ENCODE results near the gene KLK1. TPM values are rescaled to one million over a fixed set of nuclear protein-coding genes. Genes with fewer than 3 reads are reported as not detected.

KLK1 gene
- total RNA-seq, 1 donor from 2014 or later: 13.0 TPM

- H3K36me3 Mint-ChIP-seq (ENCODE audit: low read depth): peaks cover 22% of the 10 kb centered on the region
- H3K27me3 Mint-ChIP-seq: no peaks in the 10 kb centered on the region
- POLR2A ChIA-PET: interaction anchor here (1.7 to 3.4 kb wide), 2 partner anchors 10 to 128 kb away, joined by 6 to 14 read pairs; no protein-coding TSS in a partner anchor
- H3K9me3 Mint-ChIP-seq: no peaks in the 10 kb centered on the region
- DNase-seq (no peak), ATAC-seq (ENCODE audit: low read depth) (peak; percentile 64)
- TF ChIP-seq, protein P1, sequence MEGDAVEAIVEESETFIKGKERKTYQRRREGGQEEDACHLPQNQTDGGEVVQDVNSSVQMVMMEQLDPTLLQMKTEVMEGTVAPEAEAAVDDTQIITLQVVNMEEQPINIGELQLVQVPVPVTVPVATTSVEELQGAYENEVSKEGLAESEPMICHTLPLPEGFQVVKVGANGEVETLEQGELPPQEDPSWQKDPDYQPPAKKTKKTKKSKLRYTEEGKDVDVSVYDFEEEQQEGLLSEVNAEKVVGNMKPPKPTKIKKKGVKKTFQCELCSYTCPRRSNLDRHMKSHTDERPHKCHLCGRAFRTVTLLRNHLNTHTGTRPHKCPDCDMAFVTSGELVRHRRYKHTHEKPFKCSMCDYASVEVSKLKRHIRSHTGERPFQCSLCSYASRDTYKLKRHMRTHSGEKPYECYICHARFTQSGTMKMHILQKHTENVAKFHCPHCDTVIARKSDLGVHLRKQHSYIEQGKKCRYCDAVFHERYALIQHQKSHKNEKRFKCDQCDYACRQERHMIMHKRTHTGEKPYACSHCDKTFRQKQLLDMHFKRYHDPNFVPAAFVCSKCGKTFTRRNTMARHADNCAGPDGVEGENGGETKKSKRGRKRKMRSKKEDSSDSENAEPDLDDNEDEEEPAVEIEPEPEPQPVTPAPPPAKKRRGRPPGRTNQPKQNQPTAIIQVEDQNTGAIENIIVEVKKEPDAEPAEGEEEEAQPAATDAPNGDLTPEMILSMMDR (IDR thresholded peaks at IDR 0.05): no peak
- no peak overlapping the region for H3K4me3 Mint-ChIP-seq
- peak overlapping the region; percentile 24 for H3K27ac Mint-ChIP-seq
- intact Hi-C loops (cut with micrococcal nuclease): loop anchor here (1.0 kb wide), 1 partner anchor 128 kb away; no protein-coding TSS in a partner anchor
- H3K4me1 Mint-ChIP-seq: peaks cover 9% of the 10 kb centered on the region
- CTCF ChIA-PET: interaction anchor here (2.0 to 2.4 kb wide), 2 partner anchors 127 to 128 kb away, joined by 6 to 13 read pairs; no protein-coding TSS in a partner anchor
These were observed 29.3 kb downstream of the KLK1 start for GRCh38 chr19:50794074-50794875.

DNA sequence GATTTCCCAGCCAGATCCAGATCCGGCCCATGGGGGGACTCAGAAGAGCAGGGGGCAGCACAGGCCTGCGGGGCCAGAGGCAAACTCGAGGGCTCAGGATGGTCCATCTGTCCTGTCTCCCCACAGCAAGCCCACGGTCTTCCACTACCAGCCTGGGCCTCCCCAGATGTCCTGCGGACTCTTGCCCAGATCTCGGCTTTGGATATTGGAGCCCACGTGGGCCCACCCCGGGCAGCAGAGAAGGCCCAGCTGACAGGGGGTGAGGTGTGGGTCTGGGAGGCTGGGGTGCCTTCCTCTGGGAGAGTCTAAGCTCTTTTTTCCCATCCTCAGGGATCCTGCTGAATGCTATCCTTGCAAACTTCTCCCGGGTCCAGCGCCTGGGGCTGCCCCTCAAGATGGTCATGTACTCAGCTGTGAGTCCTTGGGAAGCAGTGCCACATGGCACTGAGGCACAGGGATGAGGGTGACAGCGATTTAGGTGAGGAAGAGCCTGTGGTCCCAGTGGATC lies 30.0 kb downstream of the KLK1 start:
- Mint-ChIP-seq H3K27me3 (no peaks in the 10 kb centered on the region), H3K36me3 (ENCODE audit: low read depth) (peaks cover 20% of the 10 kb centered on the region), H3K27ac (no peak overlapping the region), H3K4me3 (no peak overlapping the region), H3K4me1 (peaks cover 9% of the 10 kb centered on the region), H3K9me3 (no peaks in the 10 kb centered on the region)
- TF ChIP-seq, protein P1 (IDR thresholded peaks at IDR 0.05): no peak
- intact Hi-C loops (cut with micrococcal nuclease): loop anchor here (1.0 kb wide), 1 partner anchor 129 kb away; no protein-coding TSS in a partner anchor
- no peak for ATAC-seq (ENCODE audit: low read depth)
- CTCF ChIA-PET: interaction anchor here (2.4 kb wide), 1 partner anchor 128 kb away, joined by 6 read pairs; no protein-coding TSS in a partner anchor
- no peak for DNase-seq
- POLR2A ChIA-PET: interaction anchor here (0.6 to 3.4 kb wide), 2 partner anchors 11 to 439 kb away, joined by 4 to 14 read pairs; no protein-coding TSS in a partner anchor

GRCh38 chr19:50792272-50793250 lies 31.0 kb downstream of the KLK1 start:
- intact Hi-C loops (cut with micrococcal nuclease): no loop called here
- DNase-seq (no peak), ATAC-seq (ENCODE audit: low read depth) (no peak)
- Mint-ChIP-seq H3K27ac (no peak overlapping the region), H3K4me3 (no peak overlapping the region), H3K36me3 (ENCODE audit: low read depth) (peaks cover 10% of the 10 kb centered on the region), H3K9me3 (no peaks in the 10 kb centered on the region), H3K27me3 (no peaks in the 10 kb centered on the region), H3K4me1 (peaks cover 9% of the 10 kb centered on the region)
- POLR2A ChIA-PET: interaction anchor here (0.6 kb wide), 2 partner anchors 123 to 422 kb away, joined by 3 read pairs; no protein-coding TSS in a partner anchor
- TF ChIP-seq, protein P1 (IDR thresholded peaks at IDR 0.05): no peak
- CTCF ChIA-PET: interaction anchor here (2.4 kb wide), 1 partner anchor 129 kb away, joined by 6 read pairs; no protein-coding TSS in a partner anchor

- H3K27ac Mint-ChIP-seq: no peak overlapping the region
- POLR2A ChIA-PET: interaction anchor here (0.6 kb wide), 1 partner anchor 122 kb away, joined by 3 read pairs; no protein-coding TSS in a partner anchor
These were observed 31.9 kb downstream of the KLK1 start for GRCh38 chr19:50791594-50792271.

More at GRCh38 chr19:50791594-50792271, 31.9 kb downstream of the KLK1 start:
- DNase-seq: no peak
- ATAC-seq (ENCODE audit: low read depth): no peak
- H3K4me3 Mint-ChIP-seq: no peak overlapping the region
- peaks cover 9% of the 10 kb centered on the region for H3K4me1 Mint-ChIP-seq
- H3K27me3 Mint-ChIP-seq: no peaks in the 10 kb centered on the region
- CTCF ChIA-PET: interaction anchor here (2.4 kb wide), 1 partner anchor 130 kb away, joined by 6 read pairs; no protein-coding TSS in a partner anchor
- TF ChIP-seq, protein P1 (IDR thresholded peaks at IDR 0.05): no peak
- intact Hi-C loops (cut with micrococcal nuclease): no loop called here
- H3K36me3 Mint-ChIP-seq (ENCODE audit: low read depth): peaks cover 4% of the 10 kb centered on the region
- H3K9me3 Mint-ChIP-seq: no peaks in the 10 kb centered on the region
